ENCODE data around the gene DPH3.

DPH3 gene

DNA sequence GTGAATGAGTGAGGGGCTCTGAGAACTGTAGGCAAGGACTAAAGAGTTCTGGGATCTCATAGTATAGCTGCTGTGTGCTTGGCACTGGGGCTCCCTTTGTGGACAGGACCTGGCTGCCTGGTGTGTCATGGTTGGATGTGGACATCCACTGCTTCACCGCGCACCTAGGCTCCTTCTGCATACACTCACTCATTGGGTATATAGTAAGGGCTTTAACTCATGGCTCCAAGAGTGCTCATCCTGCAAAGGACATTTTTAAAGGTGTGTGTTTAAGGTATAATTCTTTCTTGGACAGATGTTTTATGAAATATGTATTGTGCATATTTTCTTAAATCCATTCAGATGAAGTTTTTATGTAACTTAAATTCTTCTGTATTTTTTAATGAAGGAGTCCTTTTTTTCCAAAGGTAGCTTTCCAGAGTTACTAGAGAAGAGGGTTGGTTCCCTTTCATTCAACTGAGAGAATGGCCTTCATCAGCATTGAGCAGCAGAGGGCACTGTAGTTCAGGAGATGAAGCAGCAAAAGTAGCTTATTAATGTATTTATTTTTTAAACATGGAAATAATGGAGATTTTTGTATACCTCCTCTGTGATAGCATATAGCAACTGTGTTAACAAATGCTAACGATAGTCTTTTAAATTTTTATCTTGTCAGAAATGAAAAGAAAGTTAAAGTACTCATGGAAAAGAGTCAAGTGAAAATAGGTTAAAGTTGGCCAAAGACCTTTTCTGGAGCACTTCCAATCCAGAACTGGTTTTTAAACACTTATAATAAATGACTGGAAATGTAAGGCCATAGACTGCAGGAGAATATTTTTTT, 25.5 kb upstream of the DPH3 start:
- no peak for DNase-seq

GRCh38 chr3:16289144-16289889, 24.6 kb upstream of the DPH3 start:
- no peak for DNase-seq

DNA sequence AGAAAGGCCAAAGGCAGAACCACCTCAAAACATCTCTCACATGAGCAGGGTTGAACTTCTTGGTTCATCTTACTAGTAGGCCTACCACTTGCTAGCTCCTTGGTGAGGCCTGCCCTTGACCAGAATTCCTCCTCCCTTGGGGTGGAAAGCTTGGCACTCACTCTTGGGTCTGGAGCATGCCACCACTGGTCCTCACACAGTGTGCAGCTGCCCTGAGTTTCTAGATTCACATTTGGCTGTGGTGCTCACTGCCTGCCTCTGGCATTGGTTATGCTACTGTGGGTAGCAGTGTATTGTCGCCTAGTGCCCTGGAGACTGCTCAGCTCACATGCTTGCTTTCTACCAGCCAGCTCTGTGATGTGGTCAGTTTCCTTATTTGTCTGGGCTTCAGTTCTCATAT, 23.9 kb upstream of the DPH3 start:
- no peak for DNase-seq

DNA sequence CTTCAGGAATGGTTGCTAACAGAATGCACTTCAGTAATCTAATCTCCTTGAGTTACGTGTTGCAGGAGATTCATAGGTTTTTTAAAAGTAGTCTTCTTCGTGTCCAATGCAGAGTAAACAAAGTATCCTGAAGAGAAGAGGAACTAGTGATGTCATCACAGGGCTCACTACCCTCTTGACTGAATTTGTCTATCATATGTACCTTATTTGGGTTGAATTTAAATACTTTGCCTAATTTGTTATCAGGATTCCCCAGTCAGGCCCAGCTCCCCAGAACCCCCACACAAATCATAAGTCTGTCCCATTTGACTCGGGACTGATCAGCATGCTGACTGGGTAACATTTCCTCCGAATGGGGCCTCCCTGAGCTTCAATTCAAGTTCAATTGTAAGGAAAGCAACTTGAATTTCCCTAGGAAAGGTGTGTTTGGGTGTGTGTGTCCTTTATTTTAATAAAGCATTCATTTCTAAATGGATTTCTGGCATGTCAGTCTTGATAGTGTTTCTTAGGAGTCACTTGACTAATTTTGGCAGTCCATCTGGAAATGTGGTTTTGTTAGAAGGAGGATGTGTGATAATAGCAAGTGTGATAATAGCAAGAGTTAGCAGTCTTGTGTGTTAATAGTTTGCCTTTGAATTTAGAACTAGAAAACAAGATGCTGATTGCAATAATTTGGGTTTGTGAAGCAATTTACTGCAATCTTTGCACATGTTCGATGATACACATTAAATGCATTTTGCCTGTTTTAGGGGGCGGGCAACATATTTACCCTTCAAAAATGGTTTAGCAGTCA, 22.2 kb upstream of the DPH3 start:
- DNase-seq = no peak

- no peak for DNase-seq
These were observed 21.4 kb upstream of the DPH3 start for GRCh38 chr3:16286161-16286560.

DNA sequence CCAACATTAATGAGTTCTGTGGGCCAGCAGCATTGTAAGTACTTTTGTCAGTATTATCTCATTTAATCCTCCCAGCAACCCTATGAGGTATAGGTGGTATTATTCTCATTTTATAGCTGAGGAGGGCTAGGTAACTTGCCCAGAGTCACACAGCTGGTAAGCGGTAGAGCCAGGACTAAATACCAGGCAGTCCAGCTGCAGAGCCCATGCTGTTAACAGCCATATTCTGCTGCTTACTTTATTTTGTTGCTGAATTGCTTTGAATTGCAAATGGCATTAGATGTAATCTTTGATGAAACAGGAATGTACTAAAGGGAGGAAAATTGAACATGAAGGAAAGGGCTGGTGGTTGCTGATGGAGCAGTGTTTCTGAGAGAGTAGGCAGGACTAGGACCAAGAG, 19.9 kb upstream of the DPH3 start:
- no peak for DNase-seq

- DNase-seq = no peak
These were observed 15.9 kb upstream of the DPH3 start for GRCh38 chr3:16280671-16281070.

GRCh38 chr3:16279010-16279801, 14.5 kb upstream of the DPH3 start:
- DNase-seq = no peak

DNA sequence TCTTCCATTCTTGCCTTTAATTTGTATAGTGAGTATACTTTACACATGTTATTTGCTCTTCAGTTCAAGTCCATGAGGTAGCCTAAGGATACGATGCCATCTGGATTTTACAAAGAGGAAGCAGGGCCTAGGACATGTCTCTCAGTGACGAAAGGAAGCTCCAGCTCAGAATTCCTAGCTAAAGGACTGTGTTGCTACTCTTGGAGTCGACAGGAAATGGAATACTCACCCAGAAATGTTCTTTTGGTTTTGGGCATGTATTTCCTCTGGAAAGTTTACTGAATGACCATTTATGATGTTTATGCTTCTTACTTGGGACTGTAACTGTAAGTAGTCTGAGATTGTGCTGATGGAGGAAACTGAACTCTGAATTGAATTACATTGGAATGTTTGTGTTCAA, 12.7 kb upstream of the DPH3 start:
- DNase-seq = no peak

DNA sequence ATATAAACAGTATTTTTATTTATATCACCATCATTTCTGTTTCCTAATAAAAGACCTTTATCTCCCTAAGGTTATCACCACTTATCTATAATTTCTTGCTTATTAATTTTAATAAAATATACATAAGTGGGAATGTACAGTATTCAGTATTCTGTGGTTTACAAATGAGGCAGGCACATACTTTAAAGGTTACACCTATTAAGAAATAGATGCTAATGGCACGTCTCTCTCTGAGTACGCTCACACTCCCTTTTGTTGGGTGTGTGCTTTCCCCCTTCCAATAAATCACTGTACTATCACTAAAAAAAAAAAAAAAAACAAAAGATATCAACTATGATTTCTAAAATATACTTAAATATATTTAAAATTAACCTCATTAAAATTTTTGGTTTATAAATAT, 9.1 kb upstream of the DPH3 start:
- DNase-seq = no peak

- no peak for DNase-seq
These were observed 7.8 kb upstream of the DPH3 start for GRCh38 chr3:16272588-16272987.

- DNase-seq = no peak
These were observed 6.1 kb upstream of the DPH3 start for GRCh38 chr3:16270855-16271254.

DNA sequence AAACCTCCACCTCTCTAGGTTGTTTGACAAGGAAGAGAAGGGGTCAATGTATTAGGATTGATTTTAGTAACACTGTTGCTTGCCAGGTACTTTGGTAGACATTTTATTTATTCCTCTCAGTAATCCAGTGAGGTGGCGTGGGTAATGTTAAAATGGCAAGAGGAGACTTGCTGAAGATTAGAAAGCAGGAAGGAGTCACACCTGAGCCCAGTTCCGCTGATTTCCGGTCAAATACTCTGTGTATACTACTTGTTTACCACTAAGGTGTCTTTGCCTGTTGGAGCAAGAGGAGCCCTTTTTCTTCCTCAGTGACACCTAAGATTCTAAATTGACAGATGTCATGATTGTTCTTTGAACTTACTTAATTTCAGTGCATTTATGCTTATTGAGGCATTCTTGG, 2.0 kb upstream of the DPH3 start:
- no peak for DNase-seq

DNA sequence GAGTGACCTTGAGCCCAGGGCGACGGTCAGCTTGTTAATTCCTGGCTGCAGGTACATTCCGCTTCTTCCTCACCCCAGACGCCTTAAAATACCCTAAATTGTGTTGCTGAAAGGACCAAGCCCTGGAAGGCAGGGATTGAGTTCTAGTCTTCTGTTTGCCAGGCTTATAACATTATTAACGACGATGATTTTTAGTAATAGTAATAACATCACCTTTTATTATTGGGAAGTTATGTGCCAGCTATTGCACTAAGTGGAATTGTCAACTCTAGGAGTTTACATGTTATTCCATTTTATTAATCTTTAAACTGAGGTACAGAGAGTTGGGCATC, 678 bp upstream of the DPH3 start:
- no peak for DNase-seq

DNA sequence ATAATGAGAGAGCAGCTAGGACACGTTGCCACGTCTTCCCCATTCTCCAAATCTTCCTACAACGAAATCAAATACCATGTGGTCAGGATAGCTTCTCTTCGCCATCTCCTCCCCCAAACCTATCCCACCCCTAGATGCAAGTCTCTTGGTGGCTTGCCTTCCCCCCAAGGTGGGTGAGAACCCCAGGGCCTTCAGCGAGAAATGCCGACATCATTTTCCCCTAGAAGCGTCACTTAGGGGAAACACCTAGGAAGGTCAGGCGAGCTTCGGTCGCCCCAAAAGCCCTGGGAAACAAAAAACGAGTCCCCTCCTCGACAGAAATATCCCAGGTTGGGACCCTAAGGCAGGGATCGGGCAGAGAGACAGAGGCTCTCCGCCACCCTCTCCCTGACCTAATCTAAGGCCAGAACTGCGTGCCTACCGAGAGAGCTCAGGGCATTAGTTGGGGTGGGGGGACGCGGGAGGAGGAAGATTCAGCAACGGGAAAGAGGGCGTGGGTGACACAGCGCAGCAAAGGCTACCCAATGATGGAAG, 502 bp downstream of the DPH3 start:
- DNase-seq = peak; percentile 1

GRCh38 chr3:16262174-16262573, 2.6 kb downstream of the DPH3 start:
- DNase-seq = no peak

- DNase-seq = no peak
These were observed 4.7 kb downstream of the DPH3 start for GRCh38 chr3:16260046-16260445.

GRCh38 chr3:16258866-16259265, 5.9 kb downstream of the DPH3 start:
- DNase-seq = no peak

DNA sequence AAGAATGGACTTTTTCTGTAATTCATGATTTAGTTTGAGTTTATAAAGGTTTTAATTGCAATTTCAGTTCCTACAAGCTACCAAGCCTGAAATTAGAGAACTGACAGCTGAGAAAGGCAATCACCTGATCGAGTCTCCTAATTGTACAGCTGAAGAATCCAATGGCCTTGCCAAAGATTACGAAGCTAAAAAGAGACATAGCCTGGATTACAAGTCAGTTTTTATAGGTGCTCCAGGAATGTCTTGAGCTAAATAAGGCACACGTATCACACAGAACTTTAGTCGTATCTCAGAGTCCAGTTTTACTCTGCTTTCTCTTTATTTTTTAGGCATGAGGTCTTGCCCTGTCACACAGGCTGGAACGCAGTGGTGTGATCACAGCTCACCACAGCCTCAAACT, 6.6 kb downstream of the DPH3 start:
- no peak for DNase-seq

DNA sequence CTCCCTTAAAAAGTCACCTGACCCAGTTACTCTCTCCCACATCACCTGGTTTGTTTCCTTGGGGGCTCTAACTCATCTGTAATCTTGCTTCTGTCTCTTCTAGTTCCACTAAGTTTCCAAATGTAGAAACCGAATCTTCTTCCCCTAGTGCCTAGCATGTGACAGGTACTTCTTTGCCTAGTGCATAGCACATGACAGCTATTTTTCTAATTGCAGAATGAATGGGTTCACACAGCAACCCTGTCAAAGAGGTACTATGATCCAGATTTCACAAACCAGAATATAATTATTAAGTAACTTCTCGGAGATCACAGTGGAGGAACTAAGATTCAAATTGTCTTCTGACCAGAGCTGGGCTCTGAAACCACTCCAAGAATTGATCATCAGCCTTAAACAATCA, 7.4 kb downstream of the DPH3 start:
- DNase-seq = no peak

DNA sequence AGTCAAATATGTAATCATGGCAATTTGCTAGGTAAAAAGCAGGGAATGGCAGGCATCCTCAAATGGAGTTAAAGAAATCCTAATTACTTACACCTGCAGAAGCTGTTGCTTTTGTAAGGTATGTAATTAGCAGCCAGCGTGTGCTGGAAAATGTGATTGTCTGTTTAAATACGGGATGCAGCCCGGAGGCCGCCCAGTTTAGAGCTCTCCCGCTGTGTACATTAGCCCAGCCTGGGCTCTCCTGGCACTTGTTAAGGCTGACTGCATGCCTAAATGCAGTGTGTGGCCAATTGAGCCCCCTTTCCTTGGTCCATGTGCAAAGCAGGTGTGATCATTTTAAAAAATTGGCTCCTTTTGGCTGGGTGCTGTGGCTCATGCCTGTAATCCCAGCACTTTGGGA, 9.0 kb downstream of the DPH3 start:
- no peak for DNase-seq

DNA sequence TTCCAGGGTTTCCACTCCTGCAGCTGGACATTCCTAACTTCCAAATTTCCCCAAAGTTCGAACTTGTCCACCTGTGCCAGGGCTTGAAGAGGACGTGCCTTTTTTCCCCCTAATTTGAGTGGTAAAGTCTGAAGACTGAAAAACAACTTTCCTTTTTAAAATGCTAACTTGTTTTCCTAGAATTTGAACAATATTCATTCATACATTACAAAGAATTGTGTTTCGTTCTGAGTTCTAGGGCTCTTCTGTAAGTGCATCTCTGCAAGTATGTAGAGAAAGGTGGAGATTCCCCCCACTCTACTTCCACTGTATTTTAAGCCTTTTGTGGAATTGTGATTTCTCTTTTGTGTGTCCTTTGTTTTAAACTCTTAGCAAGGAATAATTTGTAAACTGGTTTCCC, 9.4 kb downstream of the DPH3 start:
- no peak for DNase-seq

GRCh38 chr3:16254916-16255315, 9.8 kb downstream of the DPH3 start:
- no peak for DNase-seq

Data from NCI-H226 (cell line).